HCT116 (cell line): Measurements from ENCODE around the gene SPINT2.

Source experiments
- CEBPB ChIP-seq: IDR thresholded peaks from 2 replicates; pipeline ENCODE4 v1.6.1; 2012; ENCODE audit warnings: low read depth
- ELF1 ChIP-seq: IDR thresholded peaks from 2 replicates; pipeline ENCODE4 v1.6.1; 2012; ENCODE audit warnings: low read depth, borderline replicate concordance
- JUND ChIP-seq: IDR thresholded peaks from 2 replicates; pipeline ENCODE4 v1.6.1; 2012
- POLR2A ChIP-seq: IDR thresholded peaks from 2 replicates; pipeline ENCODE4 v1.7.0; 2011; ENCODE audit warnings: borderline replicate concordance; ENCODE audit not compliant: insufficient read depth, insufficient read length; ENCODE audit errors: extremely low read depth
- POLR2AphosphoS5 ChIP-seq: IDR thresholded peaks from 2 replicates; pipeline ENCODE4 v1.6.1; 2011; ENCODE audit warnings: mild to moderate bottlenecking, low read depth, low read length, moderate library complexity
- SIN3A ChIP-seq: IDR thresholded peaks from 2 replicates; pipeline ENCODE4 v1.6.1; 2012; ENCODE audit warnings: low read depth
- SP1 ChIP-seq: IDR thresholded peaks from 2 replicates; pipeline ENCODE4 v1.6.1; 2012; ENCODE audit warnings: low read depth
- ZNF274 ChIP-seq: fragments of 200-500 bp; sonication (Bioruptor generic); IDR thresholded peaks from 2 replicates; pipeline ENCODE4 v1.6.1; 2014; ENCODE audit warnings: mild to moderate bottlenecking, low read depth, low read length, inconsistent platforms
- TF ChIP-seq, protein P1 (sequence below), 3 experiments: fragments of 200-600 bp in 1 of 3; sonication (generic) in 1 of 3; IDR thresholded peaks in 2 of 3; conservative IDR thresholded peaks in 1 of 3; 2 replicates each; pipeline ENCODE4 v1.5.1; 2012 to 2017; ENCODE audit warnings: low read depth in 2 of 3, low read length in 2 of 3, antibody characterized with exemption in 1 of 3, borderline replicate concordance in 1 of 3, control low read depth in 1 of 3, mild to moderate bottlenecking in 1 of 3, mixed read lengths in 1 of 3, mixed run types in 1 of 3, moderate library complexity in 1 of 3; ENCODE audit not compliant: insufficient read depth in 1 of 3
- TF ChIP-seq, protein P2 (sequence below): IDR thresholded peaks from 2 replicates; pipeline ENCODE4 v1.6.1; 2011; ENCODE audit warnings: mild to moderate bottlenecking, low read length, moderate library complexity; ENCODE audit not compliant: insufficient replicate concordance; ENCODE audit errors: extremely low read depth
- TF ChIP-seq, protein P3 (sequence below): IDR thresholded peaks from 2 replicates; pipeline ENCODE4 v1.6.1; 2012

- TF ChIP-seq SP1 (no peak), POLR2A (no peak), POLR2AphosphoS5 (no peak), CEBPB (no peak), SIN3A (no peak), ELF1 (no peak), ZNF274 (no peak), JUND (no peak)
- TF ChIP-seq, protein P1, sequence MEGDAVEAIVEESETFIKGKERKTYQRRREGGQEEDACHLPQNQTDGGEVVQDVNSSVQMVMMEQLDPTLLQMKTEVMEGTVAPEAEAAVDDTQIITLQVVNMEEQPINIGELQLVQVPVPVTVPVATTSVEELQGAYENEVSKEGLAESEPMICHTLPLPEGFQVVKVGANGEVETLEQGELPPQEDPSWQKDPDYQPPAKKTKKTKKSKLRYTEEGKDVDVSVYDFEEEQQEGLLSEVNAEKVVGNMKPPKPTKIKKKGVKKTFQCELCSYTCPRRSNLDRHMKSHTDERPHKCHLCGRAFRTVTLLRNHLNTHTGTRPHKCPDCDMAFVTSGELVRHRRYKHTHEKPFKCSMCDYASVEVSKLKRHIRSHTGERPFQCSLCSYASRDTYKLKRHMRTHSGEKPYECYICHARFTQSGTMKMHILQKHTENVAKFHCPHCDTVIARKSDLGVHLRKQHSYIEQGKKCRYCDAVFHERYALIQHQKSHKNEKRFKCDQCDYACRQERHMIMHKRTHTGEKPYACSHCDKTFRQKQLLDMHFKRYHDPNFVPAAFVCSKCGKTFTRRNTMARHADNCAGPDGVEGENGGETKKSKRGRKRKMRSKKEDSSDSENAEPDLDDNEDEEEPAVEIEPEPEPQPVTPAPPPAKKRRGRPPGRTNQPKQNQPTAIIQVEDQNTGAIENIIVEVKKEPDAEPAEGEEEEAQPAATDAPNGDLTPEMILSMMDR (IDR thresholded peaks at IDR 0.05 in 2 of 3, conservative IDR thresholded peaks at IDR 0.05 in 1 of 3; ENCODE audit: borderline replicate concordance in 1 of 3, insufficient read depth in 1 of 3, low read depth in 2 of 3, low read length in 2 of 3) = no peak
- TF ChIP-seq, protein P2, sequence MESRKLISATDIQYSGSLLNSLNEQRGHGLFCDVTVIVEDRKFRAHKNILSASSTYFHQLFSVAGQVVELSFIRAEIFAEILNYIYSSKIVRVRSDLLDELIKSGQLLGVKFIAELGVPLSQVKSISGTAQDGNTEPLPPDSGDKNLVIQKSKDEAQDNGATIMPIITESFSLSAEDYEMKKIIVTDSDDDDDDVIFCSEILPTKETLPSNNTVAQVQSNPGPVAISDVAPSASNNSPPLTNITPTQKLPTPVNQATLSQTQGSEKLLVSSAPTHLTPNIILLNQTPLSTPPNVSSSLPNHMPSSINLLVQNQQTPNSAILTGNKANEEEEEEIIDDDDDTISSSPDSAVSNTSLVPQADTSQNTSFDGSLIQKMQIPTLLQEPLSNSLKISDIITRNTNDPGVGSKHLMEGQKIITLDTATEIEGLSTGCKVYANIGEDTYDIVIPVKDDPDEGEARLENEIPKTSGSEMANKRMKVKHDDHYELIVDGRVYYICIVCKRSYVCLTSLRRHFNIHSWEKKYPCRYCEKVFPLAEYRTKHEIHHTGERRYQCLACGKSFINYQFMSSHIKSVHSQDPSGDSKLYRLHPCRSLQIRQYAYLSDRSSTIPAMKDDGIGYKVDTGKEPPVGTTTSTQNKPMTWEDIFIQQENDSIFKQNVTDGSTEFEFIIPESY = no peak
- TF ChIP-seq, protein P3, sequence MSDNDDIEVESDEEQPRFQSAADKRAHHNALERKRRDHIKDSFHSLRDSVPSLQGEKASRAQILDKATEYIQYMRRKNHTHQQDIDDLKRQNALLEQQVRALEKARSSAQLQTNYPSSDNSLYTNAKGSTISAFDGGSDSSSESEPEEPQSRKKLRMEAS = no peak
These were observed 76.6 kb downstream of the SPINT2 start for GRCh38 chr19:38340927-38341326.
